AG09309 (cell line): ENCODE data around the gene FRMD4A.
"Not testable (repeated sequence)": the region's sequence is repeated elsewhere in the genome, so short reads cannot be mapped to it uniquely, and the experiment has no call there.

ENCODE experiments used
- DNase-seq: peaks from one replicate; pipeline ENCODE4 v3.0.0-alpha.2; 2010; ENCODE audit warnings: low read depth
- H3K4me3 ChIP-seq: 2 replicates; pipeline ENCODE4 v1.5.1; 2011; ENCODE audit warnings: mild to moderate bottlenecking, low read depth, low read length, moderate library complexity; ENCODE audit not compliant: control insufficient read depth
- TF ChIP-seq, protein P1 (sequence below): IDR thresholded peaks from 2 replicates; pipeline ENCODE4 v1.5.1; 2011; ENCODE audit warnings: mild to moderate bottlenecking, low read depth, low read length, inconsistent platforms; ENCODE audit not compliant: insufficient read depth, control insufficient read depth; ENCODE audit errors: missing control alignments

FRMD4A gene

DNA sequence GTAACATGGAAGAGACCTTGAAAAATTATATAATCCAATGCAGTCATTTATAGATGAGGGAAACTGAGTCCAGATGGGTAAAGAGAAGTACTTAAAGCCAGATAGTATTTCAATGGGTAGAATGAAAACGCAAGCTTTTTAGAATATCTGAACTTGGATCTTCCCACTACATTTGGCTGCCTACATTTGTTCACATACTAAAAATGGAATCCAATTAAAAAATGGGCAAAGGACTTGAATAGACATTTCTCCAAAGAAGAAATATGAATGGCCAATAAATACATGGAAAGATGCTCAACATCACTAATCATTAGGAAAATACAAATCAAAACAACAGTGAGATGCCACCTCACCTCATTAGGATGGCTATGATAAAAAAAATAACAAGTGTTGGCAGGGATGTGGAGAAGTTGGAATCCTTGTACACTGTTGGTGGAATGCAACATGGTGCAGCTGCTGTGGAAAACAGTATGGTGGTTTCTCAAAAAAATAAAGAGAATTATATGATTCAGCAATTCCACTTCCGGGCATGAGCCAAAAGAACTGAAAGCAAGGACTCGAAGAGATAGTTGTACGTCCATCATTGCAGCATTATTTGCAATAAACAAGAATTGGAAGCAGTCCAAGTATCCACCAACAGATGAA lies 188.0 kb downstream of the FRMD4A start:
- TF ChIP-seq, protein P1, sequence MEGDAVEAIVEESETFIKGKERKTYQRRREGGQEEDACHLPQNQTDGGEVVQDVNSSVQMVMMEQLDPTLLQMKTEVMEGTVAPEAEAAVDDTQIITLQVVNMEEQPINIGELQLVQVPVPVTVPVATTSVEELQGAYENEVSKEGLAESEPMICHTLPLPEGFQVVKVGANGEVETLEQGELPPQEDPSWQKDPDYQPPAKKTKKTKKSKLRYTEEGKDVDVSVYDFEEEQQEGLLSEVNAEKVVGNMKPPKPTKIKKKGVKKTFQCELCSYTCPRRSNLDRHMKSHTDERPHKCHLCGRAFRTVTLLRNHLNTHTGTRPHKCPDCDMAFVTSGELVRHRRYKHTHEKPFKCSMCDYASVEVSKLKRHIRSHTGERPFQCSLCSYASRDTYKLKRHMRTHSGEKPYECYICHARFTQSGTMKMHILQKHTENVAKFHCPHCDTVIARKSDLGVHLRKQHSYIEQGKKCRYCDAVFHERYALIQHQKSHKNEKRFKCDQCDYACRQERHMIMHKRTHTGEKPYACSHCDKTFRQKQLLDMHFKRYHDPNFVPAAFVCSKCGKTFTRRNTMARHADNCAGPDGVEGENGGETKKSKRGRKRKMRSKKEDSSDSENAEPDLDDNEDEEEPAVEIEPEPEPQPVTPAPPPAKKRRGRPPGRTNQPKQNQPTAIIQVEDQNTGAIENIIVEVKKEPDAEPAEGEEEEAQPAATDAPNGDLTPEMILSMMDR = no peak

DNA sequence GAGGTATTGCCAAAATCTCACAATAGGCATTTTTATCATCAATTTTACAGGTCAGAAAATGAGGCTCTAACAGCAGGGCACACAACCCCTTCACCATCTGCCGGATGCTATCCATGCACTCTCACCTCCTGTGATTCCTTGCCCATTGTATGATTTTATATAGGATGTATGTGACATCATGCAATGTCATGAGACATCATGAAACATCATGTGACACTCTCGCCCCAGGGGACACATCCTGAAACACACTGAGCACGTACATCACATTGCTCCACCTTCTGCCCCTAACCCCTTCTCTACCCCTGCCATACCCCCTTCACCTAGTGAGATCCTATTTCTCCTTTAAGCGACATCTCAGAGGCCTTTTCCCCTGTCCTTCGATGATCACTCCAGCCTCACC lies 189.4 kb downstream of the FRMD4A start:
- DNase-seq = no peak

More for the DNA sequence above, 188.0 kb downstream of the FRMD4A start:
- DNase-seq = no peak
- no peak overlapping the region for H3K4me3 ChIP-seq

DNA sequence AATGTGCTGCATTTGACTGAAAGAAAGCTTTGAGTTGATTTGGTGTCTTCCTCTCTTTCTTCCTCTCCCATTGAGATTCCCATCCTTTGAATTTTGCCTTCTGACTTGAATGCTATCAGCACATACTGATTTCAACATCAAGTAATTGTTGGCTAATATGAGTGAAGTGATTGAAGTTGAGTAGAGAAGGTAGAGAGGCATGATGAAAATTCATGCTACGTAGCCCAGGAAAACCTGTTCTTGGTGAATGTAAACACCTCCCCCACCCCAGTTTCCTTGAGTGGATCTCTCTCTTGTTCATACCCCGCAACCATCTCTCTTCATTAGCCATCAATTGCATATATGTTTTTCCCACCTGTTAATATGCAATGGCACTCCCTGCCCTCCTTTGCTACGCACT lies 193.3 kb downstream of the FRMD4A start:
- DNase-seq = no peak
- no peak overlapping the region for H3K4me3 ChIP-seq
- TF ChIP-seq, protein P1 = no peak

More for the DNA sequence above, 189.4 kb downstream of the FRMD4A start:
- TF ChIP-seq, protein P1 = no peak
- H3K4me3 ChIP-seq = no peak overlapping the region

DNA sequence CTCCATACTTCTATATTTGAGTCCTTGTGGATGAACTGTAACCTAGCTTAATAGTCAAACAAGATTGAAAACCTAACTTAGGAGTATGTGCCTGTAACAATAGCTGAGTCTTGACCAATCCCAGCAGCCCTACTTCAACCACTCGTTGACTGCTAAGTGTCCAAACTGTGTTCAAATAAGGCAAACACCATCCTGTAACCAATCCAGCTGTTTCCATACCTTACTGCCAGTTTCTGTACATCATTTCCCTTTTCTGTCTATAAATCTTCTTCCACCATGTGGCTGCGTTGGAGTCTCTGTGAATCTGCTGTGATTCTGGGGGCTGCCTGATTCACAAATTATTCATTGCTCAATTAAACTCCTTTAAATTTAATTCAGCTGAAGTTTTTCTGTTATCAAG lies 195.5 kb downstream of the FRMD4A start:
- not testable (repeated sequence) for DNase-seq

DNA sequence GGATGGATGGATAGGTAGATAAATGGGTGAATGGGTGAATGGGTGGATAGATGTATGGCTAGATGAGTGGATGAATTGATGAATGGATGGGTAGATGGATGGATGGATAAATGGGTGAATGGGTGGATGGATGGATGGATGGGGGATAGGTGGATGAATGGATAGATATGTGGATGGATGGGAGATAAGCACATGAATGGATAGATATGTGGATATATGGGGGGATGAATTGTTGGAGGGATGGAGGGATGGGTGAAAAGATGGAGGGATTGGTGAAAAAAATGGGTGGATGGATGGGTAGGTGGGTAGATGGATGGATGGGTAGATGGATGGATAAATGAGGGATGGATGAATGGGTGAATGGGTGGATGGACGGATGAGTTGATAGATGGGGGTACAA lies 196.4 kb downstream of the FRMD4A start:
- no peak for DNase-seq
- TF ChIP-seq, protein P1 = no peak
- H3K4me3 ChIP-seq = no peak overlapping the region

More for the DNA sequence above, 195.5 kb downstream of the FRMD4A start:
- H3K4me3 ChIP-seq = not testable (repeated sequence)

DNA sequence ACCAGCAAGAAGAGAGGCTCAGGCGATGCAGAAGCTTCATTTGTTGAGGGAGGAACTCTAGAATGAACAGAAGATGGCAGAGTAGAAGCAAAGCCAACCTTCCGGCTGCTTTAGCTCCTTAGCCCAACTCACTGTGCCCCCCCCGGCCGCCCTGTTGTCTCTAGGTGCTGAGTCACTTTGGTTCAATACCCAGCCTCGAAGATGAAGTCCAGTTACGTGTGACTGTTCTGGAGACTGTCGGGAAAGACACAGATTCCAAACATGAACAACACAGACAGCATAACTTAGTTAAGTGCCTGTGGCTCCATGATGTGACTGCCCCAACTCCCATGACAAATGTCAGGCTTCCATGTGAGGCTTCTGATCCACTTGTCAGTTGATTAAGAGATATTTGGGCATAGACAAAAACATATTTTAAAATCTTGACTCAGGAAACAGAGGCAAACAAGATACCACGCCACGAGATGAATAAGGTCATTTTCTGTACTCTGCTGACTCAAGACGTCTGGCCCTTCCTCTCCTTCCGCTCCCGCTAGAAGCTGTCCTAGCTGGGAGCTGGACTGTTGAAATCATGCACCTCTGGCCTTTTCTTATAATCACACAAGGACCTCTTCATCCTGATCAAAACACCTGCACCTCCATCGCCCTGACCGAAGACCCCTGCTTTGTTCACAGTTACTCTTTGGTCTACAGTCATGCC lies 199.3 kb downstream of the FRMD4A start:
- no peak for DNase-seq
- H3K4me3 ChIP-seq = no peak overlapping the region
- TF ChIP-seq, protein P1 = no peak

DNA sequence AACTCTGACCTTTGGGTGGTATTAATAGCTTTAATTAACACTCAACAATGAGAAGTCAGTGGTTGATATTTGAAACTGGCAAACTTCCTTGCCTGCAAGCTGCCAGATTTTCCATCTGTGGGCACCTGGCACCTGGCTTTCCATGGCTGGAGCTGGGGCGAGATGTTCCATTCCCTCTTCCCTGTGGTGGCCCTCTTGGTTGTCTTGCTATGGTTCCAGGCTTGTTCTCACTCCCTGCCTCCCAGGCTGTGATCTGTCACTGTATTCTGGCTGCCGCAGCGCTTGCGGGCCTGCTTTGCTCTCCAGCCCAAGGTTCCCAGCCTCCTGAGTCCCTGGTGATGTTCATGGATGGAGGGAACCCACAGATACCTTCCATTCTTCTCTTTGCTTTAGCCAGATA lies 201.0 kb downstream of the FRMD4A start:
- TF ChIP-seq, protein P1 = no peak

More for the DNA sequence above, 201.0 kb downstream of the FRMD4A start:
- DNase-seq = no peak
- H3K4me3 ChIP-seq = no peak overlapping the region
